PC-9 (cell line): ENCODE results near the gene ZNF555.

Experiments
- CTCF ChIP-seq: fragments of 200-600 bp; sonication (generic); conservative IDR thresholded peaks from 2 replicates; pipeline ENCODE4 v1.6.1; 2017; ENCODE audit warnings: mixed run types, antibody characterized with exemption, mild to moderate bottlenecking, moderate library complexity
- EZH2 ChIP-seq: fragments of 200-600 bp; sonication (generic); IDR thresholded peaks from 2 replicates; pipeline ENCODE4 v1.8.0; 2017; ENCODE audit warnings: antibody characterized with exemption, low read depth

GRCh38 chr19:2811221-2811722, 30.0 kb upstream of the ZNF555 start:
- TF ChIP-seq CTCF (no peak), EZH2 (no peak)
